ENCODE results near the gene BEGAIN. TPM values are rescaled to one million over a fixed set of nuclear protein-coding genes. Genes with fewer than 3 reads are reported as not detected.

The BEGAIN gene
- total RNA-seq, 3 donors from 2014 or later (not counting 1 experiment from before 2014, with no cell fraction given) = 0.11 to 1.3 TPM; not detected in 1

DNA sequence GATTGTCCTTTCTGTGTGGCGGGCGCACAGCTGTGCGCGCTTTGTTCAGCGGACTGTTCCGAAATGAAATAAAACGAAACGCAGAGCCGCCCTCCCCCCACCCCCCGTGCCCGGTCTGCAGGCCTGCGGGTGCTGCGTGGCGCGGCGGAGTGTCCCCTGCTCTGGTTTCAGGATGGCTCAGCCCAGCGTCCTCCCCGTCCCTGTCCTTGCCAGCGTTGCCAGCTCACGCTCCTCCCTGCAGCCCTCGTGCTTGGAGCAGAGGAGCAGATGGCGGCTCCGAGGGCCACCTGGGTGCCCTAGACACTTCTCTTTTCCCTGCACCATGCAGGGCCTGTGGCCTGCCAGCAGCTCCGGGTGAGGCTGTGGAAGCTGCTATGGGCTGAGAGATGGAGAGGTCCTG lies 17.5 kb upstream of the BEGAIN start:
- Mint-ChIP-seq H3K9me3 (peaks cover 4 to 8% of the 10 kb centered on the region in 2 donors), H3K4me1 (peaks cover 0 to 7% of the 10 kb centered on the region in 2 donors), H3K27me3 (ENCODE audit: low read depth in 2 of 2) (peaks cover 20 to 44% of the 10 kb centered on the region in 2 donors), H3K4me3 (no peak overlapping the region), H3K27ac (no peak overlapping the region), H3K36me3 (peaks cover 16% of the 10 kb centered on the region)
- H3K9me3 ChIP-seq (ENCODE audit: control insufficient read depth, insufficient read depth, low read length) = peaks cover 13% of the 10 kb centered on the region
- H3K27ac ChIP-seq (ENCODE audit: low read length) = no peak overlapping the region
- 96% methylated on average over 24 of the region's 24 CpGs for WGBS (ENCODE audit: insufficient coverage)
- no peak for DNase-seq
- TF ChIP-seq, protein P1, sequence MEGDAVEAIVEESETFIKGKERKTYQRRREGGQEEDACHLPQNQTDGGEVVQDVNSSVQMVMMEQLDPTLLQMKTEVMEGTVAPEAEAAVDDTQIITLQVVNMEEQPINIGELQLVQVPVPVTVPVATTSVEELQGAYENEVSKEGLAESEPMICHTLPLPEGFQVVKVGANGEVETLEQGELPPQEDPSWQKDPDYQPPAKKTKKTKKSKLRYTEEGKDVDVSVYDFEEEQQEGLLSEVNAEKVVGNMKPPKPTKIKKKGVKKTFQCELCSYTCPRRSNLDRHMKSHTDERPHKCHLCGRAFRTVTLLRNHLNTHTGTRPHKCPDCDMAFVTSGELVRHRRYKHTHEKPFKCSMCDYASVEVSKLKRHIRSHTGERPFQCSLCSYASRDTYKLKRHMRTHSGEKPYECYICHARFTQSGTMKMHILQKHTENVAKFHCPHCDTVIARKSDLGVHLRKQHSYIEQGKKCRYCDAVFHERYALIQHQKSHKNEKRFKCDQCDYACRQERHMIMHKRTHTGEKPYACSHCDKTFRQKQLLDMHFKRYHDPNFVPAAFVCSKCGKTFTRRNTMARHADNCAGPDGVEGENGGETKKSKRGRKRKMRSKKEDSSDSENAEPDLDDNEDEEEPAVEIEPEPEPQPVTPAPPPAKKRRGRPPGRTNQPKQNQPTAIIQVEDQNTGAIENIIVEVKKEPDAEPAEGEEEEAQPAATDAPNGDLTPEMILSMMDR (IDR thresholded peaks at IDR 0.05) = no peak
- H3K36me3 ChIP-seq (ENCODE audit: control insufficient read depth, insufficient read depth, low read length) = no peaks in the 10 kb centered on the region
- no peaks in the 10 kb centered on the region for H3K4me1 ChIP-seq (ENCODE audit: control insufficient read depth, insufficient read depth, low read length)
- peaks cover 2% of the 10 kb centered on the region for H3K27me3 ChIP-seq (ENCODE audit: control insufficient read depth, insufficient read depth, low read length)
- intact Hi-C loops (cut with micrococcal nuclease) = no loop called here
- no peak for ATAC-seq
- H3K4me3 ChIP-seq (ENCODE audit: low read length) = no peak overlapping the region

DNA sequence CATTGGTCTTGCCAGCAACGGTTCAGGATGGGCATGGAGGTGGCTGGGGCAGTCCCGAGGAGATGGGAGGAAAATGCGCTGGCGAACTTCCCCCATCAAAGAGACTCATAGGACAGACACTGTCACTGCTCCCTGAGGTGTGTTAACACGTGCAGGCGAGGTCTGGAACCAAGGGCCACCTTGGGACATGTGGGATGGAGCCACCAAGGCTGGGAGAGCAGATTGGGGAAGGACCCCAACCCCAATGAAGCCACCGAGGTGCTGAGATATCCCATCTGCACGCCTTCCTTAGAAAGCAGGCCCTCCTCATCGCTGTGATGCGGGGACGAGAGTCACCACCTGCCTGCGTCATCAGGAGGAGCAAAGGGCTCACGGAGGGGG lies 16.9 kb upstream of the BEGAIN start:
- peaks cover 26 to 45% of the 10 kb centered on the region in 2 donors for H3K27me3 Mint-ChIP-seq (ENCODE audit: low read depth in 2 of 2)
- peaks cover 0 to 7% of the 10 kb centered on the region in 2 donors for H3K4me1 Mint-ChIP-seq
- peaks cover 16% of the 10 kb centered on the region for H3K36me3 Mint-ChIP-seq
- H3K4me3 Mint-ChIP-seq = no peak overlapping the region
- Histone ChIP-seq H3K27me3 (ENCODE audit: control insufficient read depth, insufficient read depth, low read length) (peaks cover 2% of the 10 kb centered on the region), H3K4me1 (ENCODE audit: control insufficient read depth, insufficient read depth, low read length) (no peaks in the 10 kb centered on the region), H3K36me3 (ENCODE audit: control insufficient read depth, insufficient read depth, low read length) (no peaks in the 10 kb centered on the region), H3K9me3 (ENCODE audit: control insufficient read depth, insufficient read depth, low read length) (peaks cover 13% of the 10 kb centered on the region), H3K27ac (ENCODE audit: low read length) (no peak overlapping the region), H3K4me3 (ENCODE audit: low read length) (no peak overlapping the region)
- no peak overlapping the region for H3K27ac Mint-ChIP-seq
- intact Hi-C loops (cut with micrococcal nuclease) = no loop called here
- TF ChIP-seq, protein P1 (IDR thresholded peaks at IDR 0.05) = no peak
- ATAC-seq (no peak), DNase-seq (no peak)
- 80% methylated on average over 13 of the region's 13 CpGs for WGBS (ENCODE audit: insufficient coverage)
- peaks cover 4 to 8% of the 10 kb centered on the region in 2 donors for H3K9me3 Mint-ChIP-seq

DNA sequence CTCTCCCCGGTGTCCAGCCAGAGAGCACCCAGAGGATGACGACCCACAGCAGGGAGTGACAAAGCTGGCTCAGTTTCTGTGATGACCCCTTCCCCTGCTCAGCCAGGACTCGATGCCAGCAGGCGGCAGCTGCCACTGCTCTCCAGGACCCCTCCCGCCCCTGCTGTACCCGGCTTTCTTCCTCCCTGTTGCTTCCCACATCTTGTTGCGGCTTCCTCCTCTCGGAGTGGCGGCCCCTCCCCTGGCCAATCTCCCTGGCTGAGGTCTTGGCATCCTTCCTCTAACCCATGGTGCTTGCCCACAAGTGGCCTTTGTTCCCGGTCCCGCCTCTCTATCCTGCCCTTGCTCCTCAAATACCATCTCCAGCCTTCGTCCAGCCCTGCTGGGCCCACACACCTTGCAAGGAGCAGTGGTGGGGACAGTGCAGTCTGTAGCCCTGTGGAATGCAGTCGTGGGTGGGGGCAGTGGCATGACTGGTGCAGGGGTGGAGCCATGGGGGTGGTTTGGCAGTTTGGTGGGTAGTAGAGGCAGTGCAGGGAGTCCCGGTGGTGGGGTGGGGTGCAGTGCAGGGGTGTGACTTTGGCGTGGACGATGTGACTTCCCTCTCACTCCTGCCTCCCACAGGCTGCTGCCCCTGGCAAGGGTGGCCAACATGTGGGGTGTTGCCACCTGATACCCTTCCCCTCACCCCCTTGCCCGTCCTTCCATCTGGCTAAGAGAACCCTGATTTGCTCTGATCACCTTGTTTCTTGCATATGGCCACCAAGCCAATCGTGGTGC lies 16.3 kb upstream of the BEGAIN start:
- WGBS (ENCODE audit: insufficient coverage) = 88% methylated on average over 15 of the region's 18 CpGs
- H3K4me3 Mint-ChIP-seq = no peak overlapping the region

More for the DNA sequence above, 16.3 kb upstream of the BEGAIN start:
- ATAC-seq (no peak), DNase-seq (no peak)
- H3K4me3 ChIP-seq (ENCODE audit: low read length) = no peak overlapping the region
- no peaks in the 10 kb centered on the region for H3K4me1 ChIP-seq (ENCODE audit: control insufficient read depth, insufficient read depth, low read length)
- H3K36me3 Mint-ChIP-seq = peaks cover 16% of the 10 kb centered on the region
- peaks cover 4 to 8% of the 10 kb centered on the region in 2 donors for H3K9me3 Mint-ChIP-seq
- no peaks in the 10 kb centered on the region for H3K36me3 ChIP-seq (ENCODE audit: control insufficient read depth, insufficient read depth, low read length)
- H3K27ac ChIP-seq (ENCODE audit: low read length) = no peak overlapping the region
- H3K27me3 Mint-ChIP-seq (ENCODE audit: low read depth in 2 of 2) = peaks cover 32 to 50% of the 10 kb centered on the region in 2 donors
- peaks cover 0 to 7% of the 10 kb centered on the region in 2 donors for H3K4me1 Mint-ChIP-seq
- H3K27ac Mint-ChIP-seq = no peak overlapping the region
- TF ChIP-seq, protein P1 (IDR thresholded peaks at IDR 0.05) = no peak
- peaks cover 2% of the 10 kb centered on the region for H3K27me3 ChIP-seq (ENCODE audit: control insufficient read depth, insufficient read depth, low read length)
- intact Hi-C loops (cut with micrococcal nuclease) = no loop called here
- peaks cover 13% of the 10 kb centered on the region for H3K9me3 ChIP-seq (ENCODE audit: control insufficient read depth, insufficient read depth, low read length)

Measured in natural killer cell (primary cell).